ENCODE data around the gene PLAAT4. TPM values are rescaled to one million over a fixed set of nuclear protein-coding genes. Genes with fewer than 3 reads are reported as not detected.

The PLAAT4 gene
- total and polyA plus RNA-seq, 2 experiments from 2014 or later = 0.69 to 4.6 TPM

- H3K27me3 Mint-ChIP-seq (ENCODE audit: insufficient read depth, low read depth, poor library complexity) = peaks cover 10% of the 10 kb centered on the region
Observed at GRCh38 chr11:63557570-63557969, 21.0 kb downstream of the PLAAT4 start.

More at GRCh38 chr11:63557570-63557969, 21.0 kb downstream of the PLAAT4 start:
- H3K9me3 Mint-ChIP-seq = no peaks in the 10 kb centered on the region
- H3K36me3 Mint-ChIP-seq (ENCODE audit: low read depth) = no peaks in the 10 kb centered on the region
- no peaks in the 10 kb centered on the region; the same call in 1 of the 2 replicates for H3F3A ChIP-seq (replicated peaks; ENCODE audit: low read depth)
- H3K27ac Mint-ChIP-seq = no peak overlapping the region
- no peak for ATAC-seq
- H3K4me1 Mint-ChIP-seq = peaks cover 23% of the 10 kb centered on the region
- no peak overlapping the region for H3K4me3 ChIP-seq
- no peak overlapping the region for H2AFZ ChIP-seq
- TF ChIP-seq ETS1 (IDR thresholded peaks at IDR 0.05) (no peak), CREB1 (CRISPR knock-in tag; IDR thresholded peaks at IDR 0.05; ENCODE audit: low read depth) (no peak), REST (IDR thresholded peaks at IDR 0.05; ENCODE audit: unreplicated experiment) (no peak), NANOG (IDR thresholded peaks at IDR 0.05; ENCODE audit: borderline replicate concordance) (no peak), CTCF (conservative IDR thresholded peaks at IDR 0.05; ENCODE audit: low read depth in 2 of 2) (no peak), ZNF331 (CRISPR knock-in tag; IDR thresholded peaks at IDR 0.05; ENCODE audit: low read depth) (no peak), STAT1 (IDR thresholded peaks at IDR 0.05; ENCODE audit: unreplicated experiment) (no peak), ZNF462 (CRISPR knock-in tag; IDR thresholded peaks at IDR 0.05) (no peak), JUNB (IDR thresholded peaks at IDR 0.05; ENCODE audit: unreplicated experiment) (no peak), POLR2AphosphoS5 (IDR thresholded peaks at IDR 0.05; ENCODE audit: low read depth) (no peak), ZNF114 (CRISPR knock-in tag; IDR thresholded peaks at IDR 0.05) (no peak), EZH2 (IDR thresholded peaks at IDR 0.05; ENCODE audit: low read depth, unreplicated experiment) (no peak)
- H3K4me1 ChIP-seq (ENCODE audit: insufficient read depth) = peaks cover 26% of the 10 kb centered on the region
- no peak for DNase-seq (ENCODE audit: low spot score)
- no peaks in the 10 kb centered on the region for H3K79me2 ChIP-seq (replicated peaks; ENCODE audit: insufficient read depth)
- no peak overlapping the region for H3K4me3 Mint-ChIP-seq
- no peak overlapping the region for H3K4me2 ChIP-seq
- H3K36me3 ChIP-seq (ENCODE audit: insufficient read depth) = no peaks in the 10 kb centered on the region
- H3K9me2 ChIP-seq (ENCODE audit: insufficient read depth) = no peaks in the 10 kb centered on the region
- no peaks in the 10 kb centered on the region for H4K20me1 ChIP-seq (replicated peaks; ENCODE audit: insufficient read depth)
- no peaks in the 10 kb centered on the region for H3K27me3 ChIP-seq (ENCODE audit: insufficient read depth)
- H3K27ac ChIP-seq (ENCODE audit: low read depth) = no peak overlapping the region
